Endothelial cell of umbilical vein (primary cell): ENCODE data around the gene APOBEC2. TPM values are rescaled to one million over a fixed set of nuclear protein-coding genes. Genes with fewer than 3 reads are reported as not detected.

Experiments used
- BruUV-seq: library from RNA; stranded (reverse); fragments of 400-500 nt; replicated peaks from 2 replicates; lab custom pipeline; 2021; lab: Mats Ljungman, UMichigan
- CTCF ChIA-PET: fragments of 300-600, 350-600 bp; sonication (Branson Sonifier 250); formaldehyde crosslinking; loops from one replicate; lab custom pipeline; 2021; ENCODE audit warnings: antibody characterized with exemption, inconsistent platforms; lab: Charles Lee
- POLR2A ChIA-PET: fragments of 300-600, 350-600 bp; sonication (Branson Sonifier 250); formaldehyde crosslinking; loops from one replicate; lab custom pipeline; 2021; ENCODE audit warnings: antibody characterized with exemption, inconsistent platforms; lab: Charles Lee
- DNase-seq: peaks from one replicate; pipeline ENCODE4 v3.0.0-alpha.2; 2011; ENCODE audit warnings: low read depth, low spot score
- FAIRE-seq: peaks from 2 replicates; lab custom pipeline; 2011; peaks lifted over from hg19 to GRCh38; lab: Jason Lieb, UNC
- H2AFZ ChIP-seq: 2 replicates; pipeline ENCODE4 v1.6.0; 2012; ENCODE audit warnings: low read depth, low read length, control low read depth, inconsistent platforms
- H3K27ac ChIP-seq: 2 replicates; pipeline ENCODE4 v1.5.1; 2011; ENCODE audit warnings: low read depth, mild to moderate bottlenecking, control low read depth, low read length, moderate library complexity; ENCODE audit not compliant: insufficient read depth
- H3K27me3 ChIP-seq, 2 experiments: 2 replicates each; pipeline versions ENCODE4 v1.6.0 to v1.6.1; 2011; ENCODE audit warnings: low read length in 2 of 2, mixed read lengths in 1 of 2; ENCODE audit not compliant: control insufficient read depth in 2 of 2, insufficient read depth in 2 of 2
- H3K36me3 ChIP-seq, 2 experiments: 2 replicates in 1 of 2; 3 replicates in 1 of 2; pipeline ENCODE4 v1.5.1; 2011; ENCODE audit warnings: low read length in 2 of 2, mild to moderate bottlenecking in 1 of 2, moderate library complexity in 1 of 2; ENCODE audit not compliant: control insufficient read depth in 2 of 2, insufficient read depth in 2 of 2; ENCODE audit errors: extremely low read depth in 1 of 2
- H3K4me1 ChIP-seq: 3 replicates; pipeline ENCODE4 v1.5.1; 2011; ENCODE audit warnings: mild to moderate bottlenecking, low read length; ENCODE audit not compliant: control insufficient read depth, insufficient read depth; ENCODE audit errors: extremely low read depth
- H3K4me2 ChIP-seq: 2 replicates; pipeline ENCODE4 v1.6.1; 2011; ENCODE audit warnings: low read length, control low read depth, mixed read lengths; ENCODE audit not compliant: insufficient read depth
- H3K4me3 ChIP-seq, 3 experiments: fragments of 200-600 bp in 1 of 3; sonication (generic), shearing (Covaris generic) in 1 of 3; replicated peaks in 1 of 3; 2 replicates each; pipeline ENCODE4 v1.5.1; 2011 to 2016; ENCODE audit warnings: control low read depth in 3 of 3, low read length in 3 of 3, mild to moderate bottlenecking in 2 of 3, inconsistent platforms in 1 of 3, low read depth in 1 of 3, moderate library complexity in 1 of 3; ENCODE audit not compliant: insufficient read depth in 1 of 3
- H3K79me2 ChIP-seq: 2 replicates; pipeline ENCODE4 v1.6.0; 2012; ENCODE audit warnings: low read length, inconsistent platforms; ENCODE audit not compliant: control insufficient read depth, insufficient read depth
- H3K9ac ChIP-seq: replicated peaks from 2 replicates; pipeline ENCODE3; 2011; ENCODE audit warnings: low read length, control low read depth; ENCODE audit not compliant: insufficient read depth; ENCODE audit errors: extremely low read depth
- H3K9me1 ChIP-seq: replicated peaks from 3 replicates; pipeline ENCODE4 v1.6.0; 2011; ENCODE audit warnings: mild to moderate bottlenecking, low read length; ENCODE audit not compliant: control insufficient read depth, insufficient read depth; ENCODE audit errors: extremely low read depth
- H3K9me3 ChIP-seq: replicated peaks from 2 replicates; pipeline ENCODE4 v1.5.1; 2012; ENCODE audit warnings: low read length, inconsistent platforms; ENCODE audit not compliant: control insufficient read depth, insufficient read depth
- H4K20me1 ChIP-seq: replicated peaks from 2 replicates; pipeline ENCODE3; 2011; ENCODE audit warnings: mild to moderate bottlenecking, low read length; ENCODE audit not compliant: control insufficient read depth, insufficient read depth; ENCODE audit errors: extremely low read depth
- CTCF ChIP-seq, 2 donors: IDR thresholded peaks; 1 replicate in 1 of 2; 2 replicates in 1 of 2; pipeline ENCODE4 v1.5.1; 2011; ENCODE audit warnings: low read length in 2 of 2, mild to moderate bottlenecking in 2 of 2, moderate library complexity in 2 of 2, control low read depth in 1 of 2, inconsistent platforms in 1 of 2, low read depth in 1 of 2; ENCODE audit not compliant: insufficient read depth in 1 of 2; ENCODE audit errors: extremely low read depth in 1 of 2
- EZH2 ChIP-seq: IDR thresholded peaks from 2 replicates; pipeline ENCODE4 v1.6.1; 2012; ENCODE audit warnings: borderline replicate concordance, low read depth, mild to moderate bottlenecking, moderate library complexity, low read length, inconsistent platforms; ENCODE audit not compliant: severe bottlenecking
- FOS ChIP-seq: IDR thresholded peaks from 2 replicates; pipeline ENCODE4 v1.6.1; 2011; ENCODE audit warnings: mild to moderate bottlenecking, low read length, moderate library complexity, borderline replicate concordance; ENCODE audit not compliant: insufficient read depth
- GATA2 ChIP-seq: IDR thresholded peaks from 2 replicates; pipeline ENCODE4 v1.7.0; 2011; ENCODE audit warnings: low read depth, mild to moderate bottlenecking, moderate library complexity, mixed read lengths, low read length; ENCODE audit not compliant: insufficient read length, insufficient read depth
- JUN ChIP-seq: IDR thresholded peaks from 2 replicates; pipeline ENCODE4 v1.6.1; 2011; ENCODE audit warnings: borderline replicate concordance, low read depth; ENCODE audit not compliant: insufficient read length, insufficient read depth
- MAX ChIP-seq: IDR thresholded peaks from 2 replicates; pipeline ENCODE4 v1.6.1; 2011; ENCODE audit not compliant: insufficient read depth, insufficient read length
- MYC ChIP-seq: IDR thresholded peaks from one replicate; pipeline ENCODE4 v1.6.1; 2011; ENCODE audit warnings: mild to moderate bottlenecking, low read depth, low read length
- POLR2A ChIP-seq: IDR thresholded peaks from 2 replicates; pipeline ENCODE4 v1.6.1; 2012; ENCODE audit warnings: low read depth, mild to moderate bottlenecking, control low read depth, low read length
- POLR2AphosphoS5 ChIP-seq: IDR thresholded peaks from 2 replicates; pipeline ENCODE4 v1.6.1; 2012; ENCODE audit warnings: low read depth, mild to moderate bottlenecking, control low read depth, low read length, moderate library complexity; ENCODE audit not compliant: insufficient read depth
- dilution Hi-C: fragments of 300-500 bp; cut with MboI; formaldehyde crosslinking; loops from one replicate; pipeline ENCODE4 v1.15.0; 2019; ENCODE audit warnings: low sequenced_read_pairs; ENCODE audit not compliant: extremely low pct_ligation_motif_present
- intact Hi-C: fragments of 100-400 bp; cut with micrococcal nuclease; formaldehyde crosslinking; loops from one replicate; pipeline ENCODE4 v1.10.0; 2022
- polyA plus RNA-seq, 4 experiments: library from polyadenylated mRNA; depleted of rRNA in 3 of 4; stranded (reverse) in 3 of 4; unstranded in 1 of 4; fragments of >200 nt; gene quantifications; 2 replicates each; pipeline versions ENCODE4 v1.2.1 to v1.2.3, GENCODE V29; 2011 to 2012; ENCODE audit warnings: missing spikeins in 1 of 4
- total RNA-seq: library from RNA; stranded (reverse); gene quantifications from 2 replicates; pipeline ENCODE4 v1.2.3, GENCODE V29; 2021

APOBEC2 gene
- total and polyA plus RNA-seq, 2 donors (not counting 3 experiments of a cell fraction or from before 2014, with no cell fraction given), result not detected

GRCh38 chr6:41032830-41033229 is 20.2 kb upstream of the APOBEC2 start:
- Histone ChIP-seq H2AFZ (no peak overlapping the region), H3K4me2 (no peak overlapping the region), H3K4me3 (no peak overlapping the region), H3K27ac (no peak overlapping the region), H3K27me3 (peaks cover 0 to 6% of the 10 kb centered on the region in 2 experiments), H3K79me2 (no peaks in the 10 kb centered on the region), H3K9ac (no peak overlapping the region), H3K9me3 (no peaks in the 10 kb centered on the region), H3K4me1 (peaks cover 4% of the 10 kb centered on the region), H3K9me1 (no peaks in the 10 kb centered on the region), H4K20me1 (no peaks in the 10 kb centered on the region), H3K36me3 (no peaks in the 10 kb centered on the region)
- ChIA-PET POLR2A (no interaction called here), CTCF (no interaction called here)
- intact Hi-C loops, result no loop called here
- FAIRE-seq (no peak), DNase-seq (no peak)
- BruUV-seq, result no TSS peak
- dilution Hi-C loops, result no loop called here
- no peak for TF ChIP-seq POLR2A
- TF ChIP-seq MYC, result no peak
- TF ChIP-seq POLR2AphosphoS5, result no peak
- no peak for TF ChIP-seq JUN
- no peak for TF ChIP-seq CTCF (IDR thresholded peaks at IDR 0.05; ENCODE audit: extremely low read depth in 1 of 2, insufficient read depth in 1 of 2, low read depth in 1 of 2, low read length in 2 of 2)
- TF ChIP-seq FOS, result no peak
- no peak for TF ChIP-seq GATA2
- no peak for TF ChIP-seq EZH2
- no peak for TF ChIP-seq MAX
